Prostate gland (tissue), 2 donors: Measurements from ENCODE around the gene DIP2B.

Experiments
- POLR2A ChIP-seq: fragments of 450-650 bp; IDR thresholded peaks from one replicate; pipeline ENCODE4 v1.6.1; 2016; ENCODE audit warnings: antibody characterized with exemption, mild to moderate bottlenecking
- POLR2AphosphoS5 ChIP-seq: sonication (generic); formaldehyde crosslinking; IDR thresholded peaks from one replicate; pipeline ENCODE4 v1.6.1; 2017; ENCODE audit warnings: antibody characterized with exemption
- TF ChIP-seq, protein P1 (sequence below), 4 experiments: fragments of 200-600 bp in 2 of 4; fragments of 450-650 bp in 2 of 4; sonication (generic) in 2 of 4; IDR thresholded peaks; 1 replicate in 3 of 4; 2 replicates in 1 of 4; pipeline ENCODE4 v1.5.1; 2016 to 2019; ENCODE audit warnings: antibody characterized with exemption in 4 of 4, mild to moderate bottlenecking in 2 of 4, moderate library complexity in 2 of 4

DNA sequence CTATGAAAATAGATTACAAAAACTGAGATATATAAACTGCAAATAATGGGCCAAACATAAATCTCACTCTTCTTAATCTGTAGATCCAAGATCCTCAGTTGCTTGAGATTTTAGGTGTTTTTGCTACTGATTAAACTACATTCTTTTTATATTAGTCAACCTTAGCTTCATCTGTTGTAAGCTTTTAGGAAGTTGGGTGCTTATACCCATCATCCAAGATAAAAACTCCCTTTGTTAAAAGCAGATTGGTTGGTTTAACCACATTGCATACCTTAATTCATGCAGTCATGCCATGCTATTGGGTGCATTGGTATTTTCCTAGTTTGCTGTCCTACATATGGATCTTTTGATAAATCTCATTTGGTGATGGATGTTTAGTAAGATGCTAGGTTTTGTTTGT is 46.2 kb upstream of the DIP2B start:
- TF ChIP-seq, protein P1, sequence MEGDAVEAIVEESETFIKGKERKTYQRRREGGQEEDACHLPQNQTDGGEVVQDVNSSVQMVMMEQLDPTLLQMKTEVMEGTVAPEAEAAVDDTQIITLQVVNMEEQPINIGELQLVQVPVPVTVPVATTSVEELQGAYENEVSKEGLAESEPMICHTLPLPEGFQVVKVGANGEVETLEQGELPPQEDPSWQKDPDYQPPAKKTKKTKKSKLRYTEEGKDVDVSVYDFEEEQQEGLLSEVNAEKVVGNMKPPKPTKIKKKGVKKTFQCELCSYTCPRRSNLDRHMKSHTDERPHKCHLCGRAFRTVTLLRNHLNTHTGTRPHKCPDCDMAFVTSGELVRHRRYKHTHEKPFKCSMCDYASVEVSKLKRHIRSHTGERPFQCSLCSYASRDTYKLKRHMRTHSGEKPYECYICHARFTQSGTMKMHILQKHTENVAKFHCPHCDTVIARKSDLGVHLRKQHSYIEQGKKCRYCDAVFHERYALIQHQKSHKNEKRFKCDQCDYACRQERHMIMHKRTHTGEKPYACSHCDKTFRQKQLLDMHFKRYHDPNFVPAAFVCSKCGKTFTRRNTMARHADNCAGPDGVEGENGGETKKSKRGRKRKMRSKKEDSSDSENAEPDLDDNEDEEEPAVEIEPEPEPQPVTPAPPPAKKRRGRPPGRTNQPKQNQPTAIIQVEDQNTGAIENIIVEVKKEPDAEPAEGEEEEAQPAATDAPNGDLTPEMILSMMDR (IDR thresholded peaks at IDR 0.05) = no peak
- TF ChIP-seq POLR2AphosphoS5 (no peak), POLR2A (no peak)
